Lung (tissue), 12 donors: Measurements from ENCODE around the gene EPHB1. TPM values are rescaled to one million over a fixed set of nuclear protein-coding genes. Genes with fewer than 3 reads are reported as not detected.

Source experiments
- ATAC-seq: fragments of 200-7000 bp; cut with Tn5 transposase; one replicate; pipeline ENCODE4 v1.9.1; 2020; ENCODE audit warnings: moderate number of reproducible peaks; ENCODE audit not compliant: insufficient read depth, low FRiP score
- DNase-seq, 3 donors: peaks; one replicate each; pipeline ENCODE4 v3.0.0-alpha.2; 2013 to 2017
- H3K27ac ChIP-seq, 2 donors: one replicate each; pipeline ENCODE4 v1.5.1; 2013; ENCODE audit warnings: mild to moderate bottlenecking in 2 of 2, moderate library complexity in 2 of 2, control low read depth in 1 of 2, inconsistent platforms in 1 of 2, low read depth in 1 of 2, low read length in 1 of 2
- H3K27me3 ChIP-seq, 3 donors: one replicate each; pipeline ENCODE4 v1.5.1; 2013; ENCODE audit warnings: low read length in 2 of 3; ENCODE audit not compliant: control insufficient read depth in 3 of 3, insufficient read depth in 3 of 3
- H3K36me3 ChIP-seq, 4 donors: one replicate each; pipeline ENCODE4 v1.5.1; 2013; ENCODE audit warnings: low read length in 4 of 4, mild to moderate bottlenecking in 1 of 4, moderate library complexity in 1 of 4; ENCODE audit not compliant: control insufficient read depth in 4 of 4, insufficient read depth in 4 of 4
- H3K4me1 ChIP-seq, 5 donors: one replicate each; pipeline ENCODE4 v1.5.1; 2013; ENCODE audit warnings: low read length in 5 of 5, mild to moderate bottlenecking in 2 of 5, moderate library complexity in 1 of 5; ENCODE audit not compliant: control insufficient read depth in 5 of 5, insufficient read depth in 5 of 5
- H3K4me3 ChIP-seq: one replicate; pipeline ENCODE4 v1.5.1; 2013; ENCODE audit warnings: mild to moderate bottlenecking, control low read depth, moderate library complexity
- H3K9ac ChIP-seq, 2 donors: one replicate each; pipeline ENCODE4 v1.5.1; 2013; ENCODE audit warnings: low read length in 2 of 2, control low read depth in 1 of 2; ENCODE audit not compliant: insufficient read depth in 1 of 2
- H3K9me3 ChIP-seq, 4 donors: one replicate each; pipeline ENCODE4 v1.5.1; 2013; ENCODE audit warnings: low read length in 3 of 4, mild to moderate bottlenecking in 1 of 4, moderate library complexity in 1 of 4; ENCODE audit not compliant: control insufficient read depth in 4 of 4, insufficient read depth in 3 of 4
- CTCF ChIP-seq: IDR thresholded peaks from 2 replicates; pipeline ENCODE4 v1.5.1; 2012; ENCODE audit warnings: mild to moderate bottlenecking; ENCODE audit errors: control extremely low read depth, extremely low read depth
- WGBS, 2 donors: extraction: QIAGEN DNeasy Blood & Tissue Kit; methylation state at CpG; one replicate each; pipeline ENCODE4 v1.1.7; 2013; 5-methylcytosine and 5-hydroxymethylcytosine counted together
- polyA plus RNA-seq, 2 donors: library from polyadenylated mRNA; stranded (reverse); fragments of 200-250 nt; gene quantifications; one replicate each; pipeline ENCODE4 v1.2.1, GENCODE V29; 2013
- total RNA-seq, 2 donors: library from RNA; depleted of rRNA in 1 of 2; stranded (reverse); fragments of >200 nt in 1 of 2; gene quantifications; one replicate each; pipeline ENCODE4 v1.2.1, GENCODE V29; 2014 to 2021
- donor health status: control.
- donor health status: control.
- donor health status: Bipolar disorder and iron deficiency.
- donor health status: healthy.
- donor health status: DM: yes; HTN: yes; CAD: no.

Gene EPHB1
- total and polyA plus RNA-seq, 4 donors = 0.30 to 6.3 (median 2.1) TPM

- Histone ChIP-seq H3K27me3 (no peaks in the 10 kb centered on the region), H3K27ac (no peak overlapping the region), H3K9me3 (peaks cover 0 to 4% (median 0%) of the 10 kb centered on the region in 4 donors), H3K4me1 (no peaks in the 10 kb centered on the region), H3K9ac (no peak overlapping the region), H3K4me3 (no peak overlapping the region), H3K36me3 (no peaks in the 10 kb centered on the region)
- ATAC-seq (no peak), DNase-seq (no peak)
- TF ChIP-seq CTCF = no peak
- WGBS, 2 donors = 89 to 94% methylated on average over 5 of the region's 5 CpGs
Observed at GRCh38 chr3:135155791-135156190, 360.7 kb downstream of the EPHB1 start.

- TF ChIP-seq CTCF = no peak
- 67 to 83% methylated on average over 6 of the region's 6 CpGs for WGBS, 2 donors
- Histone ChIP-seq H3K4me1 (no peaks in the 10 kb centered on the region), H3K4me3 (no peak overlapping the region), H3K9me3 (peaks cover 0 to 2% (median 0%) of the 10 kb centered on the region in 4 donors), H3K27ac (no peak overlapping the region), H3K9ac (no peak overlapping the region), H3K36me3 (no peaks in the 10 kb centered on the region), H3K27me3 (no peaks in the 10 kb centered on the region)
- no peak for ATAC-seq
- no peak for DNase-seq
Observed at GRCh38 chr3:135157045-135157740, 362.1 kb downstream of the EPHB1 start.

- Histone ChIP-seq H3K27ac (no peak overlapping the region), H3K9me3 (no peaks in the 10 kb centered on the region), H3K27me3 (no peaks in the 10 kb centered on the region), H3K4me1 (no peaks in the 10 kb centered on the region), H3K4me3 (no peak overlapping the region), H3K9ac (no peak overlapping the region), H3K36me3 (no peaks in the 10 kb centered on the region)
- 88 to 90% methylated on average over 5 of the region's 5 CpGs for whole genome bisulfite sequencing, 2 donors
- ATAC-seq (no peak), DNase-seq (no peak)
- TF ChIP-seq CTCF = no peak
Observed at GRCh38 chr3:135158520-135158919, 363.5 kb downstream of the EPHB1 start.
